H54 (cell line): ENCODE data around the gene GOLGB1.
"Not testable (repeated sequence)": the region's sequence is repeated elsewhere in the genome, so short reads cannot be mapped to it uniquely, and the experiment has no call there.

Source experiments
- DNase-seq: peaks from one replicate; pipeline ENCODE4 v3.0.0; 2011; ENCODE audit warnings: low spot score, mixed read lengths; ENCODE audit not compliant: insufficient read length
- FAIRE-seq: peaks from 3 replicates; lab custom pipeline; 2011; peaks lifted over from hg19 to GRCh38; lab: Jason Lieb, UNC
- POLR2A ChIP-seq: IDR thresholded peaks from 2 replicates; pipeline ENCODE4 v1.6.1; 2011; ENCODE audit warnings: low read depth, mild to moderate bottlenecking, low read length

The GOLGB1 gene, protein sequence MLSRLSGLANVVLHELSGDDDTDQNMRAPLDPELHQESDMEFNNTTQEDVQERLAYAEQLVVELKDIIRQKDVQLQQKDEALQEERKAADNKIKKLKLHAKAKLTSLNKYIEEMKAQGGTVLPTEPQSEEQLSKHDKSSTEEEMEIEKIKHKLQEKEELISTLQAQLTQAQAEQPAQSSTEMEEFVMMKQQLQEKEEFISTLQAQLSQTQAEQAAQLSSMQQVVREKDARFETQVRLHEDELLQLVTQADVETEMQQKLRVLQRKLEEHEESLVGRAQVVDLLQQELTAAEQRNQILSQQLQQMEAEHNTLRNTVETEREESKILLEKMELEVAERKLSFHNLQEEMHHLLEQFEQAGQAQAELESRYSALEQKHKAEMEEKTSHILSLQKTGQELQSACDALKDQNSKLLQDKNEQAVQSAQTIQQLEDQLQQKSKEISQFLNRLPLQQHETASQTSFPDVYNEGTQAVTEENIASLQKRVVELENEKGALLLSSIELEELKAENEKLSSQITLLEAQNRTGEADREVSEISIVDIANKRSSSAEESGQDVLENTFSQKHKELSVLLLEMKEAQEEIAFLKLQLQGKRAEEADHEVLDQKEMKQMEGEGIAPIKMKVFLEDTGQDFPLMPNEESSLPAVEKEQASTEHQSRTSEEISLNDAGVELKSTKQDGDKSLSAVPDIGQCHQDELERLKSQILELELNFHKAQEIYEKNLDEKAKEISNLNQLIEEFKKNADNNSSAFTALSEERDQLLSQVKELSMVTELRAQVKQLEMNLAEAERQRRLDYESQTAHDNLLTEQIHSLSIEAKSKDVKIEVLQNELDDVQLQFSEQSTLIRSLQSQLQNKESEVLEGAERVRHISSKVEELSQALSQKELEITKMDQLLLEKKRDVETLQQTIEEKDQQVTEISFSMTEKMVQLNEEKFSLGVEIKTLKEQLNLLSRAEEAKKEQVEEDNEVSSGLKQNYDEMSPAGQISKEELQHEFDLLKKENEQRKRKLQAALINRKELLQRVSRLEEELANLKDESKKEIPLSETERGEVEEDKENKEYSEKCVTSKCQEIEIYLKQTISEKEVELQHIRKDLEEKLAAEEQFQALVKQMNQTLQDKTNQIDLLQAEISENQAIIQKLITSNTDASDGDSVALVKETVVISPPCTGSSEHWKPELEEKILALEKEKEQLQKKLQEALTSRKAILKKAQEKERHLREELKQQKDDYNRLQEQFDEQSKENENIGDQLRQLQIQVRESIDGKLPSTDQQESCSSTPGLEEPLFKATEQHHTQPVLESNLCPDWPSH (N-terminal part only)

DNA sequence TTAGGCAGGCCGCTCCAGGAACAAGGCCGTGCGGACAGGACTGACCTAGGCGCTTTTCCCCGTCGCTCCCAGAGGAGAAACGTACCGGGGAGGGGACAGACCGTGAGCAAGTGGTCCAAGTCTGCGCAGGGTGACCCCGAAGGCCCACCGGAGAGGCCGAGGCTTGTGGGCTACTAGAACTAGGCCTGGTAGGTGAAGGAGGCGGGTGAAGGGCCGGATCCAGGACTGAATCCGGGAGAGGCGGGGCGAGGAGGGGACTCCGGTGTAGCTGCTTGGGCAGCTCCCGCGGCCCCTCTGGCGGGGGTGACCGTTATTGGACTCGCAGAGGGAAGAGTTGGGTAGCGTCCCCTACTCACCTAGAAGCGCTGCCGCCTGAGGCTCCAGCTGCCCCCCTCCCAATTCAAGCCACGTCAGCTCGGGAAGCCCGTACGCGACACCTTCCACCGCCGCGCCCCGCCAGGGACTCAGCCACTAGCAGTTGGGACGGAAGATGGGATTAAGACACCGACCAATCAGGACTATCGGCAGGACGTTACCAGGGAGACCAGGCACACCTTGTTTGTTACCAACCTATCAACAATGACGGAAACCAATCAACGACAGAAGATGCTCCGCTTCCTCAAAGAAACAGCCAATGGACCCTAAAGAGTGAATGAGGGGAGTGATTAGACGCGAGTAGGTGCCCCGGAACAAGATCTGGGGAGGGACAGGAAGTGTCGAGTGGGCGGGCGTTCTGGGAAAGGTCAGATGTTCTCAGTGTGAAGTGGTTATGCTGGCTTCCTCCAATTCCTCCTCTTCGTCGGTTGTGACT, at the start of gene GOLGB1:
TSS of gene GOLGB1 (minus strand) at position 466 of the 811 bp plus-strand sequence. CDS start 18,770 bp downstream, outside the sequence.
- DNase-seq (peak; percentile 74), FAIRE-seq (peak; percentile 100)
- TF ChIP-seq POLR2A: peak; percentile 96

DNA sequence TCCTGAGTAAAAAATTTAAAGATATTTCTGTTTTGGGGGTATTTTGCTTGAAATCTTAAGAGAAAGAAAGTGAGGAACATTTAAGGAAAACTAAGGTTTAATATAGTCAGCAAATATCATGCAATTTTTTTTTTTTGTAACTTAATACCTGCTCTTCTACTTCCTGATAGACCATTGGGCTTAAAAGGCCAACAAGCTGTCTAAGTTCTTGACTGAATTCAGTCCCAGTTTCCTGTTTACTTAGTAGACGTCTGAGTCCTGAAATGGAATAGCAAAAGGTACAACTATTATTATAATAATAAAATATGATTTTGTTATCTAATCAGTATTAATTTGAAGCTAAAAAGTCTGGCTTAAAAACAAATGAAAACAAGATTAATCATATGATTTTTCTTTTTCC, 47.4 kb upstream of the GOLGB1 start:
- DNase-seq (no peak), FAIRE-seq (no peak)
- no peak for TF ChIP-seq POLR2A

DNA sequence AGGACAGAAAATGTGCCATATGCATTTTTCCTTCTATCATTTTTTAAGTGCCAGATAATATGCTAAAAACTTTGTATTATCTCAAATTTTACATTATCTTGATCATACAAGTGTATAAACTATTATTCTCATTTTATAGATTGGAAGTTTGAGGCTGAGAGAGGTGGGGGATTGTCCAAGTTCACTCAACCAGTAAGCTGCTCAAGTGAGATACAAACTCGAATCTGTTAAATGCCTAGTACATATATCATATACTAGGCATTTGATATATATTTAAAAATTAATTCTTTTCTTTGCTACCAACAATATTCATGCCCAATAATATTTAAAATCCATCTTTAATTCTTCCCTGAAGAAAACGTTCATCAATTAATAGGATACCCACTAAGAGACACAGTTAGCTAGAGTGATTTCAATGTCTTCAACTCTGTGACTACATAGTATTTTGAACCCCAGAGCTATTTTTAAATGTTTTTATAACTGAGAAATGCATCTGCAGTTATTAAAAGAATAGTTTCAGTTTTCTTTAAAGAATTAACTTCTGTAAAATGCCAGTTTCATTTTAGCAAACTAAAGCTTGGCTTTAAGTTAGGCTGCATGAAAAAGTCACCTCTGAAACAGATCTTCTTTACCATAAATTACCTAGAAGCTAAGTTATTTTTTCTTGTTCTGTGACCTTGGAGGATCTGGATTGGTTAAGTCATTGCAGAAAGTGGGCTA, 44.9 kb upstream of the GOLGB1 start:
- TF ChIP-seq POLR2A: no peak
- FAIRE-seq: no peak
- DNase-seq: no peak

DNA sequence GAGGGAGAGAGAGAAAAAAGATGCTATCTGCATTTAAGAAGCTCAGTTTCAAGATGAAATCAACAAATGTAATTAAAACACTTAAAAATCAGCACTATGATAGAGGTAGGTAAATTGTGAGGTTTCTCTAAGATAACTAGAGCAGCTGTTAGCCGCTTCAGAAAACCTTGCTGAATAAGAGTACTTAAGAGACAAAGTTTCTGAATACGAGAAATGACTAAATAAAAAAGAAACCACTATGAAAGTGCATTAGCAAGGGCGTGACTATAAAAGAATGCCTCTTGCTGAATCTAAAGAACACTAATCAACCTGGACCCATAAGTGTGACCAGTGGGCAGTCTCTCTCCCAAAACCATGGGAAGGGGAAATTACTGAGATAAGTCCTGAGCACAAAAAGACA, 43.5 kb upstream of the GOLGB1 start:
- TF ChIP-seq POLR2A: no peak
- DNase-seq: no peak
- no peak for FAIRE-seq

DNA sequence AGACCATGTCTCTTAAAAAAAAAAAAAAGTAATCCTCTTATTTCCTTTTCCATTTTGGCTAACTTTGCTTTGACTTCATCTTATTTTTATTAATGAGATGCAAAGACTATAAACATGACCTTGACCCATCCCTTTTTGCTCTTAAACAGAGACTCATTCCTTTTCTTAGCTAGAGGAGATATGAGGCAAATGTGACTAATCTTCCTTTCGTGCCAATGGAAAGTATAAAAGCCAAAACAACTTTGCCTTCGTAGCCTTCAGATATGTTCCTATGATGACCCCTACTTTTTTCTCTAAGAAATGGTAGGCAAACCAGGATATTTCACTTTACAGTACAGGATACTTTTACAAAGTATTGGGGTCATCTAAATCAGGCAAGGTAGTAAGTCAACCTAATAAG, 36.9 kb upstream of the GOLGB1 start:
- FAIRE-seq (no peak), DNase-seq (no peak)
- no peak for TF ChIP-seq POLR2A

DNA sequence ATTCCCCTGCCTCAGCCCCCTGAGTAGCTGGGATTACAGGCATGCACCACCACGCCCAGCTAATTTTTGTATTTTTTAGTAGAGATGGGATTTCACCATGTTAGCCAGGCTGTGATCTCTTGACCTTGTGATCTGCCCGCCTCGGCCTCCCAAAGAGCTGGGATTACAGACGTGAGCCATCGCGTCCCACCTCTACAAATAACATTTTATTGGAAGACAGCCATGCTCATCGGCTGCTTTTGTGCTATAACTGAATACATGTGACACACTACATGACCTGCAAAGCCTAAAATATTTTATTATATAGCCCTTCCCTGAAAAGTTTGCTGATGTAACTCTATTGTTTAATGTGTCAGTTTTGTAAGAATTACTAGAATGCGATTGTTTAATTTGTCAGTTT, 33.2 kb upstream of the GOLGB1 start:
- not testable (repeated sequence) for FAIRE-seq, DNase-seq

DNA sequence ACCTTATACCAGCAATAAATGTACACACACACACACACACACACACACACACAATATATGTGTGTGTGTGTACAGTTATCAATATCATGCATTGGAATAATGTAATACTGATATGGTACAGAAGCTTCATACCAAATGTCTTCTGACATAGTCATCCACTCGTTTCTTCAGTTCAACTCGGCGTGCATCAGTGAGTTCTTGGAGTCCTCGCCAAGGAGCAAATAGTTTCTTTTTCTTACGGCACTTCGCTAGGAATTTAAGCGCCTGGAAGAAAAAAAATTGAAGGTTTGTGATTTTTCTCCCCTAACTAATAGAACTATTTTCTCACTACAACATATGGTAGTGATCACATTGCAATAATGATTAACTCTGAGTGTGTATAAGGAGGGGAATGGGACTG, 32.1 kb upstream of the GOLGB1 start:
- FAIRE-seq (no peak), DNase-seq (no peak)
- TF ChIP-seq POLR2A: no peak

DNA sequence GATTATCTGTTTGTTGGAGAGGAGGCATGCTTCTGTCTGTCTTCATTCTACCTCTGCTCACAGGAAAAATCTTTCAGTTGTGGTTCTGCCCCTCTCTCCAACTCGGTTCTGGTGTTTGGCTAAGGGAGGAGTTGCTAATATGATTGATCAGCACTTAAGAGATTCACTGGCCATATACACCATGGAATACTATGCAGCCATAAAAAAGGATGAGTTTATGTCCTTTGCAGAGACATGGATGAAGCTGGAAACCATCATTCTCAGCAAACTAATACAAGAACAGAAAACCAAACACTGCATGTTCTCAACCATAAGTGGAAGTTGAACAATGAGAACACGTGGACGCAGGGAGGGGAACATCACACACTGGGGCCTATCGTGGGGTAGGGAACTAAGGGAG, 25.6 kb upstream of the GOLGB1 start:
- not testable (repeated sequence) for DNase-seq, FAIRE-seq

DNA sequence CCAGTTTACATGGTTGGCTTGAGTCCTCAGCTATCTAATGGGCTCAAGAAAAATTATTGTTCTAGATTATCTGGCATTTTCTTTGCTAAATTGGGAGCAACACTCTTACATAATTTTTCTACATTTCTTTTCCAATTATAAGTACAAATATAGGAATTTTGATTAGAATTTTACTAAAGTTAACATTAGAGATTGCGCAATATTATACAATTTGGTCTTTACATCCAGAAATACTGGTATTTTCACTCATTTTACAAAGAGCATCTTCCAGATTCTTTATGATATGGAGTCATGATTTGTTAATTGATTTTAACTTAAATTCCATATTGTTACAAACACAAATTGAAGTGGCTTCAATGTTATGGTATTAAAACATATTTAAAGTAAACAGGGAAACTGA, 19.7 kb upstream of the GOLGB1 start:
- no peak for DNase-seq
- no peak for FAIRE-seq
- TF ChIP-seq POLR2A: no peak

DNA sequence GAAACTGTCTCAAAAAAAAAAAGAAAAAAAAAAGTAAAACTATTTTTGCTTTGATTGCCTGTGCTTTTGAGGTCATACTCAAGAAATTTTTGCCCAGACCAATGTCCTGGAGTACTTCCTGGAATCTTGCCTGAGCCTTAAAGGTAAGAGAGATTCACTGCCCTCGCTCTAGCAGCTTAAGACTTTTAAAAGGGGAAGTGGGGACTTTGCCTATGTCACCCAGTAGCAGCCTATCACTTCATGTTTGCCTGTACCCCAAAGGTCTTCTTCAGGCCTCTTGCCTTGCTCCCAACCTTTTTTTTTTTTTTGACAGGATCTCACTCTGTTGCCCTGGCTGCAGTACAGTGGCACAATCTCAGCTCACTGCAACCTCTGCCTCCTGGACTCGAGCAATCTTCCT, 18.9 kb upstream of the GOLGB1 start:
- no peak for FAIRE-seq
- DNase-seq: no peak
- no peak for TF ChIP-seq POLR2A

DNA sequence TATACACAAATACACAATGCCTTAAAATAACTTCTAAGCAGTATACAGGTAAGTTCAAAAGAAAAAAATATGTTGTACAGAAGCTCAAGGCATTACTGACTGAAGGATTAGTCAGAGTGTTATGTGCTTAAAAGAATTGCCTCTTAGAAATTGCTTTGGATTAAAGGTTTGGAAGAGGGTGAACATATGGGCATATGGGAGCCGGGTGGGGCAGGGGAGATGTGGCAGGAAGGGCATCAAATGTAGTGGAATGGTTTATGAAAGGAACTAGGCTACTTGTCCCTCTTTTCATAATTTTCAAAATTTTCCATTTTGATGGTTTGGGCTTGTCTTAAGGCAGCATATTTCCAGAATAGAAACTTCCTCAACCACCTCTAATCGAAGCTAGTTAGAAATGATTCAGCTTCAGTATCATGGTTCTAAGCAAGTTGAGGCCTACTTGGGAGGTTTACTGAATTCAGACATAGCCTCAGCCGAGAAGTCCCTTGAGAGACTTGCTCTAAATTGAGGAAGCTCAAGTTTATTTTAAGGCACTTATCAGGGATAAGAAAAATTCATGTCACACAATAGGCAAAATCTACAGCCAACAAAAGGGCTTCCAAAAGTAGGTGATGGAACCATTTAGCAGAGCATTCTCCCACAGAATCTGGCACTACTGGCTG, 10.1 kb upstream of the GOLGB1 start:
- DNase-seq (no peak), FAIRE-seq (no peak)
- no peak for TF ChIP-seq POLR2A
